ENCODE measurements around the gene PLA2G2D. TPM values are rescaled to one million over a fixed set of nuclear protein-coding genes. Genes with fewer than 3 reads are reported as not detected.

Gene PLA2G2D
- total and polyA plus RNA-seq, 2 of the 8 experiments (the other 6 are each of a cell fraction or from before 2014, with no cell fraction given): not detected

DNA sequence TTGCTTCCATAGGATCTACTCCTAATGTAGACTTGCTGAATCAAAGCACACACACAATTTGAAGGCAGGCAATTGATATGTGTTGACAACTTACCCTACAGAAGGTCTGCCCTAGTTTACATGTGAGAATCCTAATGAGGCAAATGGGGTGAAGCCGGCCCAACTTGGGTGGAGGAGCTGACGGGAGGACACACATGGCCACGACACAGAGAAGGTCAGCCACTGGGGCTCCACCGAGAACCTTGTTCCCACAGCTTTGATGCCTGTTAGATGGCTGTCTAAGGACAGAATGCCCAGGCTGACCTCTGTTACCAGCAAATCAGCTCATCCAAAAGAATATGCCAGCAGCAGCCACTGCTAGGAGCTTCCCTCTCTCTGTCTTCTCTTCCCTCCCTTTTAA, 1.5 kb upstream of the PLA2G2D start:
- Histone ChIP-seq H3K27ac (ENCODE audit: low read depth, low read length) (no peak overlapping the region), H3K23me2 (ENCODE audit: low read depth, low read length) (no peaks in the 10 kb centered on the region), H2BK15ac (ENCODE audit: low read length) (no peak overlapping the region), H4K8ac (ENCODE audit: extremely low read depth, insufficient read depth, low read length) (no peak overlapping the region), H3K4me3 (ENCODE audit: extremely low read depth in 1 of 4, insufficient read depth in 2 of 4, low read depth in 3 of 4, low read length in 4 of 4) (no peak overlapping the region), H3K4me2 (ENCODE audit: insufficient read depth in 1 of 2, low read depth in 2 of 2, low read length in 2 of 2) (no peak overlapping the region), H3K4ac (replicated peaks; ENCODE audit: insufficient read length, low read depth, low read length) (no peak overlapping the region), H2BK12ac (ENCODE audit: low read depth, low read length) (no peak overlapping the region), H4K91ac (replicated peaks; ENCODE audit: insufficient read length, low read length) (no peak overlapping the region), H3K23ac (ENCODE audit: insufficient read length) (no peak overlapping the region), H3K27me3 (replicated peaks in 1 of 4; ENCODE audit: control insufficient read depth in 3 of 4, extremely low read depth in 1 of 4, insufficient read depth in 3 of 4, low read length in 3 of 4) (no peaks in the 10 kb centered on the region), H3K18ac (ENCODE audit: extremely low read depth, low read length) (no peak overlapping the region), H3K9ac (replicated peaks in 1 of 4; ENCODE audit: extremely low read depth in 1 of 4, low read depth in 3 of 4, low read length in 3 of 4) (no peak overlapping the region), H4K20me1 (replicated peaks in 1 of 2; ENCODE audit: control insufficient read depth in 1 of 2, insufficient read depth in 2 of 2, low read length in 2 of 2) (no peaks in the 10 kb centered on the region), H3K9me3 (ENCODE audit: insufficient read depth in 2 of 2, low read depth in 1 of 2, low read length in 1 of 2) (no peaks in the 10 kb centered on the region), H3K4me1 (replicated peaks in 1 of 4; ENCODE audit: control insufficient read depth in 3 of 4, insufficient read depth in 4 of 4, low read length in 3 of 4) (no peaks in the 10 kb centered on the region), H3K14ac (ENCODE audit: insufficient read length) (no peak overlapping the region), H3K79me2 (ENCODE audit: control insufficient read depth in 1 of 2, insufficient read depth in 2 of 2, low read length in 2 of 2) (no peaks in the 10 kb centered on the region), H2AK5ac (ENCODE audit: low read depth, low read length) (no peak overlapping the region), H2BK20ac (ENCODE audit: low read length) (no peak overlapping the region), H3K36me3 (ENCODE audit: control insufficient read depth in 2 of 4, insufficient read depth in 4 of 4, low read length in 3 of 4) (no peaks in the 10 kb centered on the region), H2BK120ac (replicated peaks; ENCODE audit: low read depth, low read length) (no peak overlapping the region), H3K79me1 (ENCODE audit: low read depth, low read length) (no peaks in the 10 kb centered on the region), H2BK5ac (ENCODE audit: low read depth, low read length) (no peak overlapping the region), H3K56ac (replicated peaks; ENCODE audit: insufficient read length, low read depth, low read length) (no peak overlapping the region), H4K5ac (ENCODE audit: insufficient read length, low read depth, low read length) (no peak overlapping the region), H2AFZ (ENCODE audit: low read length) (no peak overlapping the region)
- ChIA-PET POLR2A (ENCODE audit: partially characterized antibody) (no interaction called here), CTCF (ENCODE audit: partially characterized antibody) (interaction anchor here (2.8 kb wide), 1 partner anchor 31 kb away, joined by 10 read pairs; no protein-coding TSS in a partner anchor)
- DNase-seq (ENCODE audit: low read depth in 1 of 2, low spot score in 2 of 2): no peak
- 96% methylated on average over 4 of the region's 4 CpGs; no CpG with 5 or more reads in 1 of the 2 experiments for WGBS, 2 experiments (ENCODE audit: extremely low coverage in 1 of 2, insufficient coverage in 1 of 2, insufficient read length in 1 of 2, insufficient replicate concordance in 2 of 2, low coverage in 1 of 2, low lambda C conversion rate in 2 of 2, missing lambda C conversion rate in 1 of 2)
- no peak for FAIRE-seq
- TF ChIP-seq NANOG (IDR thresholded peaks at IDR 0.05; ENCODE audit: insufficient read depth, low read depth, low read length, poor library complexity, severe bottlenecking) (no peak), SUZ12 (IDR thresholded peaks at IDR 0.05; ENCODE audit: low read length) (no peak), BRCA1 (IDR thresholded peaks at IDR 0.05; ENCODE audit: low read depth, low read length) (no peak)
